Uterus (tissue), 4 donors: ENCODE data around the gene PLCH2. TPM values are rescaled to one million over a fixed set of nuclear protein-coding genes. Genes with fewer than 3 reads are reported as not detected.

Experiments used
- DNase-seq, 2 donors: peaks; one replicate each; pipeline ENCODE4 v3.0.0-alpha.2; 2019 to 2020
- H3K27ac ChIP-seq, 2 donors: fragments of 200-600 bp; sonication (generic); 1 replicate in 1 of 2; 2 replicates in 1 of 2; pipeline ENCODE4 v1.5.1; 2016 to 2018
- H3K27me3 ChIP-seq, 2 donors: fragments of 200-600 bp; sonication (generic); one replicate each; pipeline ENCODE4 v1.5.1; 2018 to 2019; ENCODE audit warnings: control low read depth in 1 of 2
- H3K36me3 ChIP-seq, 2 donors: fragments of 200-600 bp; sonication (generic); one replicate each; pipeline ENCODE4 v1.5.1; 2019; ENCODE audit warnings: control low read depth in 1 of 2
- H3K4me1 ChIP-seq, 2 donors: fragments of 200-600 bp; sonication (generic); one replicate each; pipeline ENCODE4 v1.5.1; 2018 to 2019; ENCODE audit warnings: control low read depth in 1 of 2
- H3K4me3 ChIP-seq, 2 donors: fragments of 200-600 bp; sonication (generic); 1 replicate in 1 of 2; 2 replicates in 1 of 2; pipeline ENCODE4 v1.5.1; 2018 to 2019; ENCODE audit warnings: mild to moderate bottlenecking in 1 of 2
- H3K9me3 ChIP-seq, 2 donors: fragments of 200-600 bp; sonication (generic); one replicate each; pipeline ENCODE4 v1.5.1; 2019; ENCODE audit warnings: control low read depth in 1 of 2
- POLR2A ChIP-seq, 2 donors: fragments of 450-650 bp; IDR thresholded peaks; one replicate each; pipeline ENCODE4 v1.6.1; 2016; ENCODE audit warnings: antibody characterized with exemption in 2 of 2, mild to moderate bottlenecking in 1 of 2, moderate library complexity in 1 of 2
- intact Hi-C: fragments of 100-400 bp; cut with DNase I; formaldehyde crosslinking; loops from one replicate; pipeline ENCODE4 v1.15.1; 2023; ENCODE audit warnings: low total_unique reads
- total RNA-seq, 4 donors: library from RNA; depleted of rRNA in 3 of 4; stranded (reverse); fragments of >200 nt in 3 of 4; gene quantifications; one replicate each; pipeline versions ENCODE4 v1.1.0 to v1.2.4, GENCODE V29; 2014 to 2023
- TF ChIP-seq, protein P1 (sequence below), 4 experiments: fragments of 200-600 bp in 2 of 4; fragments of 450-650 bp in 2 of 4; sonication (generic) in 2 of 4; IDR thresholded peaks; one replicate each; pipeline ENCODE4 v1.5.1; 2016 to 2019; ENCODE audit warnings: antibody characterized with exemption in 4 of 4, mild to moderate bottlenecking in 2 of 4, moderate library complexity in 1 of 4
- donor health status: DM: yes; HTN: yes; CAD: no.

Gene PLCH2
- 1 to 10 TPM in 1 of 4 donors, under 1 TPM in 1, not detected in 2; 0.21 to 3.0 TPM for total RNA-seq

GRCh38 chr1:2476061-2476999 lies at the start of gene PLCH2:
PLCH2 (plus strand) TSS chr1:2476289; CDS start chr1:2476589, 300 bp downstream.
- Histone ChIP-seq H3K4me1 (no peaks in the 10 kb centered on the region), H3K27ac (no peak within 1 kb of the TSS), H3K4me3 (no peak within 1 kb of the TSS), H3K27me3 (no peaks in the 10 kb centered on the region), H3K9me3 (no peaks in the 10 kb centered on the region), H3K36me3 (no peaks in the 10 kb centered on the region)
- intact Hi-C loops: no loop called here
- DNase-seq: no peak
- TF ChIP-seq, protein P1, sequence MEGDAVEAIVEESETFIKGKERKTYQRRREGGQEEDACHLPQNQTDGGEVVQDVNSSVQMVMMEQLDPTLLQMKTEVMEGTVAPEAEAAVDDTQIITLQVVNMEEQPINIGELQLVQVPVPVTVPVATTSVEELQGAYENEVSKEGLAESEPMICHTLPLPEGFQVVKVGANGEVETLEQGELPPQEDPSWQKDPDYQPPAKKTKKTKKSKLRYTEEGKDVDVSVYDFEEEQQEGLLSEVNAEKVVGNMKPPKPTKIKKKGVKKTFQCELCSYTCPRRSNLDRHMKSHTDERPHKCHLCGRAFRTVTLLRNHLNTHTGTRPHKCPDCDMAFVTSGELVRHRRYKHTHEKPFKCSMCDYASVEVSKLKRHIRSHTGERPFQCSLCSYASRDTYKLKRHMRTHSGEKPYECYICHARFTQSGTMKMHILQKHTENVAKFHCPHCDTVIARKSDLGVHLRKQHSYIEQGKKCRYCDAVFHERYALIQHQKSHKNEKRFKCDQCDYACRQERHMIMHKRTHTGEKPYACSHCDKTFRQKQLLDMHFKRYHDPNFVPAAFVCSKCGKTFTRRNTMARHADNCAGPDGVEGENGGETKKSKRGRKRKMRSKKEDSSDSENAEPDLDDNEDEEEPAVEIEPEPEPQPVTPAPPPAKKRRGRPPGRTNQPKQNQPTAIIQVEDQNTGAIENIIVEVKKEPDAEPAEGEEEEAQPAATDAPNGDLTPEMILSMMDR (IDR thresholded peaks at IDR 0.05): no peak
- no peak for TF ChIP-seq POLR2A (IDR thresholded peaks at IDR 0.05)

GRCh38 chr1:2426540-2426939 lies 49.5 kb upstream of the PLCH2 start:
- no peaks in the 10 kb centered on the region for H3K4me1 ChIP-seq
- no peak for DNase-seq
- intact Hi-C loops: no loop called here
- no peak overlapping the region for H3K4me3 ChIP-seq
- no peaks in the 10 kb centered on the region for H3K9me3 ChIP-seq
- TF ChIP-seq, protein P1 (IDR thresholded peaks at IDR 0.05): no peak
- H3K36me3 ChIP-seq: no peaks in the 10 kb centered on the region
- H3K27ac ChIP-seq: no peak overlapping the region
- H3K27me3 ChIP-seq: no peaks in the 10 kb centered on the region

DNA sequence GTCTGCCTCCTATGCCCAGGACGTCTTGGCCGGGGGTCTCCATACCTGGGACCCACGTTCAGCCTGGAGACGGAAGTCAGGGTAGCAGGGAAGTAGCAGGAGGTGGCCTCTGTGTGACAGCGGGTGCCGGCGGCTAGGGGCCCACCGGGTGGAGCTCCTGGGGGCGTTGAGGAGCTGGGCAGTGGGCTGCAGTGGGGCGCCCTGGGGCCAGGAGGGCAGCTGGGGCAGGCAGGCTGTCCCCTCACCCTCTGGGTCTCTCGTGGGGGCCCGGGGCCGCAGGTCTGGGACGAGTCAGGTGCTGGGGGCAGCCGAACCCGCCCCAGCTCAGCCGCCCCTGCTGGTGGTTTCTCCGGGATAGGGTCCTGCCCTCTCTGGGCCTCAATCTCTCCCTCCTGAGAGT lies 49.0 kb upstream of the PLCH2 start:
- Histone ChIP-seq H3K36me3 (no peaks in the 10 kb centered on the region), H3K27ac (no peak overlapping the region), H3K27me3 (no peaks in the 10 kb centered on the region), H3K9me3 (no peaks in the 10 kb centered on the region), H3K4me3 (no peak overlapping the region), H3K4me1 (no peaks in the 10 kb centered on the region)
- intact Hi-C loops: no loop called here
- TF ChIP-seq, protein P1 (IDR thresholded peaks at IDR 0.05): no peak
- TF ChIP-seq POLR2A (IDR thresholded peaks at IDR 0.05): no peak
- DNase-seq: no peak

DNA sequence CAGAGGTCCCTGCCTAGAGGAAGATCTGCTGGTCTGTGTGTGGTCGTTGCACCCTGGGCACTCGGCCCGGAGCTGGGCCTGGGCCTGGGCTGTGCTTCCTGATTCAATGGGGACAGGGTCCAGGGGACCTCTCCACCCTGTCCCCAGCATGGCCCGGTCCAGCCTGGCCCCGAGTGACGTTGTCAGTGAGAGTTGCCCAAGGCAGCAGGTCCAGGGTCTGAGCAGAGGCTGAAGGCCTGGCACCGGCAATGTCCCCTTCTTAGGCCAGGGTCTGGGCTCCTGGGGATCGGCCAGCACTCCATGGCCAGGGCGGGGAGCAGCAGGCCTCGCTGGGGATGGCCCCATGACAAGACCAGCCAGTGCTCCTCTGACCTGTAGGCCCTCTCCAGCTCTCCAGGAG lies 48.1 kb upstream of the PLCH2 start:
- Histone ChIP-seq H3K36me3 (no peaks in the 10 kb centered on the region), H3K27me3 (no peaks in the 10 kb centered on the region), H3K27ac (no peak overlapping the region), H3K4me3 (no peak overlapping the region), H3K4me1 (no peaks in the 10 kb centered on the region), H3K9me3 (no peaks in the 10 kb centered on the region)
- no peak for DNase-seq
- TF ChIP-seq POLR2A (IDR thresholded peaks at IDR 0.05): no peak
- TF ChIP-seq, protein P1 (IDR thresholded peaks at IDR 0.05): no peak
- intact Hi-C loops: no loop called here

- no peaks in the 10 kb centered on the region for H3K36me3 ChIP-seq
- no peaks in the 10 kb centered on the region for H3K27me3 ChIP-seq
- no peak overlapping the region for H3K4me3 ChIP-seq
- TF ChIP-seq POLR2A (IDR thresholded peaks at IDR 0.05): no peak
- TF ChIP-seq, protein P1 (IDR thresholded peaks at IDR 0.05): no peak
- no peaks in the 10 kb centered on the region for H3K9me3 ChIP-seq
- H3K4me1 ChIP-seq: no peaks in the 10 kb centered on the region
- DNase-seq: no peak
- no peak overlapping the region for H3K27ac ChIP-seq
- intact Hi-C loops: no loop called here
These were observed 47.6 kb upstream of the PLCH2 start for GRCh38 chr1:2428490-2428889.
